PFSK-1 (cell line): ENCODE data around the gene RNU6-1.

Source experiments
- FOXP2 ChIP-seq: optimal IDR thresholded peaks from 2 replicates; pipeline ENCODE3; 2011; ENCODE audit warnings: borderline replicate concordance, control low read depth, inconsistent platforms; ENCODE audit not compliant: insufficient read depth; ENCODE audit errors: extremely low read length, extremely low read depth
- POLR2AphosphoS5 ChIP-seq: IDR thresholded peaks from 2 replicates; pipeline ENCODE4 v1.6.1; 2012; ENCODE audit warnings: low read depth, mild to moderate bottlenecking, control low read depth, low read length, moderate library complexity
- SIN3A ChIP-seq: IDR thresholded peaks from 2 replicates; pipeline ENCODE4 v1.6.1; 2012; ENCODE audit warnings: mild to moderate bottlenecking, low read length, moderate library complexity, borderline replicate concordance; ENCODE audit not compliant: insufficient read depth
- TAF1 ChIP-seq: IDR thresholded peaks from 2 replicates; pipeline ENCODE4 v1.6.1; 2012; ENCODE audit warnings: low read length, control low read depth, borderline replicate concordance; ENCODE audit not compliant: insufficient read depth
- TF ChIP-seq, protein P1 (sequence below), 2 experiments: IDR thresholded peaks; 2 replicates each; pipeline versions ENCODE4 v1.6.1 to v1.8.0; 2011 to 2012; ENCODE audit warnings: low read depth in 2 of 2, low read length in 2 of 2, control low read depth in 1 of 2, inconsistent platforms in 1 of 2, mild to moderate bottlenecking in 1 of 2, moderate library complexity in 1 of 2; ENCODE audit not compliant: insufficient read depth in 1 of 2

Gene RNU6-1

DNA sequence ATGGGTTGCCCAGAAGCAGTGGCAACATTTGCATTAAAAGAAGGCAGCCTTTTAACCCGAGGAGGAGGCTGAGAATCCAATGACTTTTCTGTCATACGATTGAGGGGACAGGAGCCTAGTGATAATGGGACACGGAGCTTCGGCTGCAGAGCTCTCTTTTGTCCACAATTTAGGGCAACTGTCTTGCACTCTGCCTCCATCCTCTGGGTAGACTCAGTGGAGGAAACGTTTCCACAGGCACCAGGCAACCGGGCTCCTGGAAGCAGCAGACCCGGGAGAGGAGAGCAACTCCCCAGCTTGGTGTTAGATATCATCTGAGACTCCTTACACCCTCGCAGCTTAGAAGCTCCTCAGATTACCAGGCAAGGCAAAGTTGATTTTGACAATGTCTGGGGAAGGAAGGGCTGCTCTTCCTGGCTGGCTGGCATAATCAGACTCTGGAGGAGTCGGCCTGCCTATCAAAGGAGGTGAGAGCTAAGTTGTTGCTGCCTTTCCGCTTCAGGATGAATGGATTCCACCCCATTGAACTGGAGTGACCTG, 43.5 kb upstream of the RNU6-1 start:
- TF ChIP-seq, protein P1, sequence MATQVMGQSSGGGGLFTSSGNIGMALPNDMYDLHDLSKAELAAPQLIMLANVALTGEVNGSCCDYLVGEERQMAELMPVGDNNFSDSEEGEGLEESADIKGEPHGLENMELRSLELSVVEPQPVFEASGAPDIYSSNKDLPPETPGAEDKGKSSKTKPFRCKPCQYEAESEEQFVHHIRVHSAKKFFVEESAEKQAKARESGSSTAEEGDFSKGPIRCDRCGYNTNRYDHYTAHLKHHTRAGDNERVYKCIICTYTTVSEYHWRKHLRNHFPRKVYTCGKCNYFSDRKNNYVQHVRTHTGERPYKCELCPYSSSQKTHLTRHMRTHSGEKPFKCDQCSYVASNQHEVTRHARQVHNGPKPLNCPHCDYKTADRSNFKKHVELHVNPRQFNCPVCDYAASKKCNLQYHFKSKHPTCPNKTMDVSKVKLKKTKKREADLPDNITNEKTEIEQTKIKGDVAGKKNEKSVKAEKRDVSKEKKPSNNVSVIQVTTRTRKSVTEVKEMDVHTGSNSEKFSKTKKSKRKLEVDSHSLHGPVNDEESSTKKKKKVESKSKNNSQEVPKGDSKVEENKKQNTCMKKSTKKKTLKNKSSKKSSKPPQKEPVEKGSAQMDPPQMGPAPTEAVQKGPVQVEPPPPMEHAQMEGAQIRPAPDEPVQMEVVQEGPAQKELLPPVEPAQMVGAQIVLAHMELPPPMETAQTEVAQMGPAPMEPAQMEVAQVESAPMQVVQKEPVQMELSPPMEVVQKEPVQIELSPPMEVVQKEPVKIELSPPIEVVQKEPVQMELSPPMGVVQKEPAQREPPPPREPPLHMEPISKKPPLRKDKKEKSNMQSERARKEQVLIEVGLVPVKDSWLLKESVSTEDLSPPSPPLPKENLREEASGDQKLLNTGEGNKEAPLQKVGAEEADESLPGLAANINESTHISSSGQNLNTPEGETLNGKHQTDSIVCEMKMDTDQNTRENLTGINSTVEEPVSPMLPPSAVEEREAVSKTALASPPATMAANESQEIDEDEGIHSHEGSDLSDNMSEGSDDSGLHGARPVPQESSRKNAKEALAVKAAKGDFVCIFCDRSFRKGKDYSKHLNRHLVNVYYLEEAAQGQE (IDR thresholded peaks at IDR 0.05; ENCODE audit: insufficient read depth in 1 of 2, low read depth in 2 of 2, low read length in 2 of 2): peak in 1 of 2 experiments; percentile 38; a peak in 1 of 4 replicates
- TF ChIP-seq SIN3A: no peak

DNA sequence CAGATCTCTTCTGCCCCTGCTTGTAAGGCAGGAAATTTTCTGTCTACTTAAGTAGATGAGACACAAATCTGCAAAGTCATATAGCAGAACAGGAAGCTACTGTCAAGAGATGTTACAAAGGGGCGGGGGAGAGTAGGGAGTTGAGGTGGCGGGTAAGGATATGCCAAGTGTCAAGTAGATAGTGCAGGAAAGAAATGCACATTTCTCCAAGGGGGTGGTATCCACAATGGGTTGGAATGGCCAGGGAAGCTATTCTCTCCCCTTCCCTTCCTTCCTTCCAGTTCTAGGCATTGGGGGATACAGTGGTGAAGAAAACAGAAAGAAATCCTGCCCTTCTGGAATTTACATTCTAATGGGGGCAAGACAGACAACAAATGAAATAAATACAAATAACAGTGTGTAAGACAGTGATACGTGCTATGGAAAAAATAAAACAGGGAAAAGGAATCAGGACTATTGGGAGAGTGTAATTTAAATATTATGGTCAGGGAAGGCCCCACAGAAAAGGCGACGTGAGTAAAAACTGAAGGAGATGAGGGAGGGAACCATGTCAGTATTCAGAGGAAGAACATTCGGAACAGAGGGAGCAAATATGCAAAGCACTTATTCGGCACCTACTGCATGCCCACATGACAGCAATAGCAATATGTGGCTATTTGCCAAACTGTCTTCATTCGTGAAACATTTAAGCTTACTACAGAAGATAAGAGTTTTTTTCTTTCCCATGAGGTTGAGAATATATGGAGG, 42.8 kb upstream of the RNU6-1 start:
- TF ChIP-seq FOXP2 (no peak), TAF1 (no peak), POLR2AphosphoS5 (no peak), SIN3A (no peak)
- TF ChIP-seq, protein P1 (IDR thresholded peaks at IDR 0.05; ENCODE audit: insufficient read depth in 1 of 2, low read depth in 2 of 2, low read length in 2 of 2): no peak

DNA sequence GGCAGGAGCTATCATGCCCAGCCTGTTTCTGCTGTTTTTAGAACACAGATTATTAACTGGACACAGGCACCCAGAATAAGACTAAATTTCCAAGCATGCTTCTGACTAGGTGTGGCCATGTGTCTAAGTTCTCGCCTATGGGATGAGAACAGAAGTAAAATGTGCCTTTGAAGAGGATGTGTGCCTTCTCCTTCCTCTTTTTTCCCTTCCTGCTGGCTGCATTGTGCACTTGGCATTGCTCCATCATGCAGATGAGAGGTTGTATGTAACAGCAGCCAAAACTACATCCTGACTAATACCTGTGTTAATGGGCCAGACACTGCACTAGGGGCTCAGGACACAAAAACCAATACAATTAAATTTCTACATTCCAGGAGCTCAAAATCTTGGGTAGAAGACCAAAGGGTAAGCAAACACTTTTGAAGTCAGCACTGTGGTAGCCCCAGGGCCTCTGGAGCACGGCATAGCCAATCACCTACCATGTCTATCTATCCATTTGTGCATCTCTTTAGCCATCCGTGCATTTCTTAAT, 40.9 kb upstream of the RNU6-1 start:
- TF ChIP-seq, protein P1 (IDR thresholded peaks at IDR 0.05; ENCODE audit: insufficient read depth in 1 of 2, low read depth in 2 of 2, low read length in 2 of 2): no peak
- TF ChIP-seq SIN3A: no peak

DNA sequence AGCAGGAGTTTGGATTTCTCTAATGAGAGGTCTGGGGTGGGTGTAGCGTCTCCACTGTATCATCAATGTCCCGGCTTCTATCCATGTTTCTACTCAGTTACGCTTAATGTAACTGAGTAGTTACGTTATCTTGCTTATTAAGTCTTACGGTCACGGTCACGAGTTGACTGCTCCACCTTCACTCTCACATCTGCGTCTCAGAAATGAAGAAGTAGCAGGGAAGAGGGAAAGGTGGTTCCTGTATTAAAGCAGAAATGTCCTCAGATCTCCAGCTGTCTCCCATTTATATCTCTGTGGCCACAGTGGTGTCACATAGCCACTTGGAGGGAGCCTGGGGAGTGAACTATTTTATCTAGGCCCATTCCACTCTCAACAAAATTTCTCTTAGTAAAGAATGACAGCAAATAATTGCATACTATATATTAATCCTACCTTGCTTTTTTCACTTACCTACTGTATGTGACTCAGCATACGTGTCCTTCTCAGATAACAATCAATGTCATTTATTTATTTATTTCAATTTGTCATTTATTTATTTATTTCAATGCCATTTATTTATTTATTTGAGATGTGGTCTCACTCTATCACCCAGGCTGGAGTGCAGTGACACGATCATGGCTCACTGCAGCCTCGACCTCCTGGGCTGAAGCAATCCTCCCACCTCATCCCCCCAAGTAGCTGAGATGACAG, 39.7 kb upstream of the RNU6-1 start:
- TF ChIP-seq TAF1 (no peak), FOXP2 (no peak), POLR2AphosphoS5 (no peak), SIN3A (no peak)
- TF ChIP-seq, protein P1 (IDR thresholded peaks at IDR 0.05; ENCODE audit: insufficient read depth in 1 of 2, low read depth in 2 of 2, low read length in 2 of 2): no peak
